ENCODE results near the gene CNTNAP5. TPM values are rescaled to one million over a fixed set of nuclear protein-coding genes. Genes with fewer than 3 reads are reported as not detected.

The CNTNAP5 gene
- total and polyA plus RNA-seq, 2 donors (not counting 3 experiments of a cell fraction or from before 2014, with no cell fraction given): not detected

DNA sequence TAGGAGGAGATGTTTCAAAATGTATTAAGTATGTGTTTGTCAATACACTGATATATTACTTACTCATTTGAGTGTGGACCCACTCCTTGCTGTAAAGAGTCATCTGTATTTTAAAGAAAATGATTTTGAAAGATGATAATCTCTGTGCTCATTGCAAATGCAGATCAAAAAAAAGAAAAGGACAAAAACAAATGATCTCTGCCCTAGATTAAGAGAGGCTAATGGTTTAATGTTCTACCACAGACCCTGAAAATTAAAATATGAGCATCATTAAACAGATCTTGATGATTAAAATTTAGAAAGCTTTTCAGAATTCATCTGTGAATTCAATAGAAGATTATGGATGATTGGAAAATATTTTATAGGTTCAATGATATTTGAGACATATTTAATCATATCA lies 136.5 kb downstream of the CNTNAP5 start:
- DNase-seq (ENCODE audit: low read depth, low spot score) (no peak), FAIRE-seq (no peak)
- Histone ChIP-seq H2AFZ (ENCODE audit: low read depth, low read length) (no peak overlapping the region), H3K9me1 (replicated peaks; ENCODE audit: control insufficient read depth, extremely low read depth, insufficient read depth, low read length) (no peaks in the 10 kb centered on the region), H3K27ac (ENCODE audit: insufficient read depth, low read depth, low read length) (no peak overlapping the region), H3K36me3 (ENCODE audit: control insufficient read depth in 2 of 2, extremely low read depth in 1 of 2, insufficient read depth in 2 of 2, low read length in 2 of 2) (no peaks in the 10 kb centered on the region), H3K9ac (replicated peaks; ENCODE audit: extremely low read depth, insufficient read depth, low read length) (no peak overlapping the region), H3K27me3 (ENCODE audit: control insufficient read depth in 2 of 2, insufficient read depth in 2 of 2, low read length in 2 of 2) (no peaks in the 10 kb centered on the region), H4K20me1 (replicated peaks; ENCODE audit: control insufficient read depth, extremely low read depth, insufficient read depth, low read length) (no peaks in the 10 kb centered on the region), H3K4me3 (replicated peaks in 1 of 3; ENCODE audit: insufficient read depth in 1 of 3, low read depth in 1 of 3, low read length in 3 of 3) (no peak overlapping the region), H3K79me2 (ENCODE audit: control insufficient read depth, insufficient read depth, low read length) (no peaks in the 10 kb centered on the region), H3K4me2 (ENCODE audit: insufficient read depth, low read length) (no peak overlapping the region), H3K9me3 (replicated peaks; ENCODE audit: control insufficient read depth, insufficient read depth, low read length) (peaks cover 8% of the 10 kb centered on the region), H3K4me1 (ENCODE audit: control insufficient read depth, extremely low read depth, insufficient read depth, low read length) (no peaks in the 10 kb centered on the region)
- CTCF ChIA-PET: no interaction called here
- BruUV-seq (replicated peaks): no TSS peak
- dilution Hi-C loops (cut with MboI; ENCODE audit: extremely low pct_ligation_motif_present, low sequenced_read_pairs): no loop called here
- TF ChIP-seq, protein P1, sequence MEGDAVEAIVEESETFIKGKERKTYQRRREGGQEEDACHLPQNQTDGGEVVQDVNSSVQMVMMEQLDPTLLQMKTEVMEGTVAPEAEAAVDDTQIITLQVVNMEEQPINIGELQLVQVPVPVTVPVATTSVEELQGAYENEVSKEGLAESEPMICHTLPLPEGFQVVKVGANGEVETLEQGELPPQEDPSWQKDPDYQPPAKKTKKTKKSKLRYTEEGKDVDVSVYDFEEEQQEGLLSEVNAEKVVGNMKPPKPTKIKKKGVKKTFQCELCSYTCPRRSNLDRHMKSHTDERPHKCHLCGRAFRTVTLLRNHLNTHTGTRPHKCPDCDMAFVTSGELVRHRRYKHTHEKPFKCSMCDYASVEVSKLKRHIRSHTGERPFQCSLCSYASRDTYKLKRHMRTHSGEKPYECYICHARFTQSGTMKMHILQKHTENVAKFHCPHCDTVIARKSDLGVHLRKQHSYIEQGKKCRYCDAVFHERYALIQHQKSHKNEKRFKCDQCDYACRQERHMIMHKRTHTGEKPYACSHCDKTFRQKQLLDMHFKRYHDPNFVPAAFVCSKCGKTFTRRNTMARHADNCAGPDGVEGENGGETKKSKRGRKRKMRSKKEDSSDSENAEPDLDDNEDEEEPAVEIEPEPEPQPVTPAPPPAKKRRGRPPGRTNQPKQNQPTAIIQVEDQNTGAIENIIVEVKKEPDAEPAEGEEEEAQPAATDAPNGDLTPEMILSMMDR (IDR thresholded peaks at IDR 0.05; ENCODE audit: extremely low read depth in 1 of 2, insufficient read depth in 1 of 2, low read depth in 1 of 2, low read length in 2 of 2): no peak
- TF ChIP-seq GATA2 (IDR thresholded peaks at IDR 0.05; ENCODE audit: insufficient read depth, insufficient read length, low read depth, low read length) (no peak), MYC (IDR thresholded peaks at IDR 0.05; ENCODE audit: low read depth, low read length) (no peak), JUN (IDR thresholded peaks at IDR 0.05; ENCODE audit: borderline replicate concordance, insufficient read depth, insufficient read length, low read depth) (no peak), POLR2A (IDR thresholded peaks at IDR 0.05; ENCODE audit: low read depth, low read length) (no peak)
- TF ChIP-seq, protein P2, sequence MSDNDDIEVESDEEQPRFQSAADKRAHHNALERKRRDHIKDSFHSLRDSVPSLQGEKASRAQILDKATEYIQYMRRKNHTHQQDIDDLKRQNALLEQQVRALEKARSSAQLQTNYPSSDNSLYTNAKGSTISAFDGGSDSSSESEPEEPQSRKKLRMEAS (IDR thresholded peaks at IDR 0.05; ENCODE audit: insufficient read depth, insufficient read length): no peak
- POLR2A ChIA-PET: no interaction called here
- intact Hi-C loops (cut with micrococcal nuclease): no loop called here

DNA sequence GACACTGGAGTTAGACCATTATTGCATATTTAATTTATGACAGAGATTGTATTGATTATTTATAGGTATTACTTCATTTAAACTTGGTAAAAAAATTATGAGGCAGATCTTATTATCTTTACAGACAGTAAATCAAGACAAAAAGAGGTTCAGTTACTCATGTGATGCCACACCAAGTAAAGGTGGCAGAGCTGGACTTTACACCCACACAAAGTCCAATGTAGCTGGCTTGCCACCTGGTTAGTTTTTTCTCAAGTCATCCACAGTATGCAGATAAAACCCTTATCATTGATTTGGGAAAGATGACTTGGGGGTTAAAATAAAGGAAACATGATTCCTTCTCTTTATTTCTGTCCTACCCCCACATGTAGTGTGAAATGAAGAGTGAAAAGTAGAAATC lies 137.2 kb downstream of the CNTNAP5 start:
- TF ChIP-seq, protein P1 (IDR thresholded peaks at IDR 0.05; ENCODE audit: extremely low read depth in 1 of 2, insufficient read depth in 1 of 2, low read depth in 1 of 2, low read length in 2 of 2): no peak
- TF ChIP-seq, protein P2 (IDR thresholded peaks at IDR 0.05; ENCODE audit: insufficient read depth, insufficient read length): no peak
- TF ChIP-seq POLR2AphosphoS5 (IDR thresholded peaks at IDR 0.05; ENCODE audit: insufficient read depth, low read depth, low read length) (no peak), EZH2 (IDR thresholded peaks at IDR 0.05; ENCODE audit: borderline replicate concordance, low read depth, low read length, severe bottlenecking) (no peak), GATA2 (IDR thresholded peaks at IDR 0.05; ENCODE audit: insufficient read depth, insufficient read length, low read depth, low read length) (no peak), MYC (IDR thresholded peaks at IDR 0.05; ENCODE audit: low read depth, low read length) (no peak), POLR2A (IDR thresholded peaks at IDR 0.05; ENCODE audit: low read depth, low read length) (no peak), JUN (IDR thresholded peaks at IDR 0.05; ENCODE audit: borderline replicate concordance, insufficient read depth, insufficient read length, low read depth) (no peak), FOS (IDR thresholded peaks at IDR 0.05; ENCODE audit: borderline replicate concordance, insufficient read depth, low read length) (no peak)
- FAIRE-seq (no peak), DNase-seq (ENCODE audit: low read depth, low spot score) (no peak)
- Histone ChIP-seq H3K9me3 (replicated peaks; ENCODE audit: control insufficient read depth, insufficient read depth, low read length) (peaks cover 8% of the 10 kb centered on the region), H2AFZ (ENCODE audit: low read depth, low read length) (no peak overlapping the region), H3K4me2 (ENCODE audit: insufficient read depth, low read length) (no peak overlapping the region), H3K27ac (ENCODE audit: insufficient read depth, low read depth, low read length) (no peak overlapping the region), H3K79me2 (ENCODE audit: control insufficient read depth, insufficient read depth, low read length) (no peaks in the 10 kb centered on the region), H3K4me3 (replicated peaks in 1 of 3; ENCODE audit: insufficient read depth in 1 of 3, low read depth in 1 of 3, low read length in 3 of 3) (no peak overlapping the region), H3K4me1 (ENCODE audit: control insufficient read depth, extremely low read depth, insufficient read depth, low read length) (no peaks in the 10 kb centered on the region), H3K9me1 (replicated peaks; ENCODE audit: control insufficient read depth, extremely low read depth, insufficient read depth, low read length) (no peaks in the 10 kb centered on the region), H4K20me1 (replicated peaks; ENCODE audit: control insufficient read depth, extremely low read depth, insufficient read depth, low read length) (no peaks in the 10 kb centered on the region), H3K27me3 (ENCODE audit: control insufficient read depth in 2 of 2, insufficient read depth in 2 of 2, low read length in 2 of 2) (no peaks in the 10 kb centered on the region), H3K36me3 (ENCODE audit: control insufficient read depth in 2 of 2, extremely low read depth in 1 of 2, insufficient read depth in 2 of 2, low read length in 2 of 2) (no peaks in the 10 kb centered on the region), H3K9ac (replicated peaks; ENCODE audit: extremely low read depth, insufficient read depth, low read length) (no peak overlapping the region)
- BruUV-seq (replicated peaks): no TSS peak
- ChIA-PET POLR2A (no interaction called here), CTCF (no interaction called here)
- dilution Hi-C loops (cut with MboI; ENCODE audit: extremely low pct_ligation_motif_present, low sequenced_read_pairs) (no loop called here), intact Hi-C loops (cut with micrococcal nuclease) (no loop called here)

All from endothelial cell of umbilical vein (primary cell).